Osteocyte (in vitro differentiated cells): Measurements from ENCODE around the gene NCAM1. TPM values are rescaled to one million over a fixed set of nuclear protein-coding genes. Genes with fewer than 3 reads are reported as not detected.

Experiments
- DNase-seq: peaks from one replicate; pipeline ENCODE4 v3.0.0; 2021; ENCODE audit warnings: mixed read lengths; ENCODE audit not compliant: unreplicated experiment; ENCODE audit errors: extremely low spot score
- H3K27ac Mint-ChIP-seq: one replicate; pipeline ENCODE4 v1.8.0; 2021; ENCODE audit warnings: mild to moderate bottlenecking, mixed read lengths; ENCODE audit not compliant: unreplicated experiment
- H3K27me3 Mint-ChIP-seq: one replicate; pipeline ENCODE4 v1.8.0; 2021; ENCODE audit warnings: mixed read lengths; ENCODE audit not compliant: unreplicated experiment
- H3K36me3 Mint-ChIP-seq: one replicate; pipeline ENCODE4 v1.8.0; 2021; ENCODE audit warnings: mixed read lengths; ENCODE audit not compliant: unreplicated experiment
- H3K4me1 Mint-ChIP-seq: one replicate; pipeline ENCODE4 v1.8.0; 2021; ENCODE audit warnings: mixed read lengths; ENCODE audit not compliant: unreplicated experiment
- H3K4me3 Mint-ChIP-seq: one replicate; pipeline ENCODE4 v1.8.0; 2021; ENCODE audit warnings: mild to moderate bottlenecking, moderate library complexity, mixed read lengths; ENCODE audit not compliant: unreplicated experiment
- H3K9me3 Mint-ChIP-seq: one replicate; pipeline ENCODE4 v1.8.0; 2021; ENCODE audit warnings: mixed read lengths; ENCODE audit not compliant: unreplicated experiment
- CTCF ChIP-seq: fragments of 200-600 bp; sonication (generic); IDR thresholded peaks from 2 replicates; pipeline ENCODE4 v1.5.0; 2021; ENCODE audit warnings: antibody characterized with exemption, mild to moderate bottlenecking, moderate library complexity
- total RNA-seq: library from RNA; stranded (reverse); gene quantifications from 2 replicates; pipeline ENCODE4 v1.2.1, GENCODE V29; 2021

The NCAM1 gene
- total RNA-seq, 1 donor from 2014 or later: 2.2 TPM

GRCh38 chr11:113181094-113181493 is 219.9 kb downstream of the NCAM1 start:
- Mint-ChIP-seq H3K27ac (no peak overlapping the region), H3K9me3 (no peaks in the 10 kb centered on the region), H3K4me3 (no peak overlapping the region), H3K4me1 (peaks cover 15% of the 10 kb centered on the region), H3K27me3 (no peaks in the 10 kb centered on the region), H3K36me3 (no peaks in the 10 kb centered on the region)
- DNase-seq: no peak
- TF ChIP-seq CTCF: no peak

- TF ChIP-seq CTCF: no peak
- H3K4me3 Mint-ChIP-seq: no peak overlapping the region
- no peak for DNase-seq
- peaks cover 5% of the 10 kb centered on the region for H3K4me1 Mint-ChIP-seq
- no peaks in the 10 kb centered on the region for H3K36me3 Mint-ChIP-seq
- H3K27me3 Mint-ChIP-seq: no peaks in the 10 kb centered on the region
- H3K9me3 Mint-ChIP-seq: no peaks in the 10 kb centered on the region
- H3K27ac Mint-ChIP-seq: no peak overlapping the region
Observed at GRCh38 chr11:113182288-113182687, 221.1 kb downstream of the NCAM1 start.

GRCh38 chr11:113184498-113184897 is 223.3 kb downstream of the NCAM1 start:
- Mint-ChIP-seq H3K36me3 (no peaks in the 10 kb centered on the region), H3K9me3 (no peaks in the 10 kb centered on the region), H3K4me3 (no peak overlapping the region), H3K27ac (no peak overlapping the region), H3K27me3 (no peaks in the 10 kb centered on the region), H3K4me1 (peaks cover 2% of the 10 kb centered on the region)
- no peak for DNase-seq
- TF ChIP-seq CTCF: no peak

GRCh38 chr11:113188371-113188834 is 227.2 kb downstream of the NCAM1 start:
- H3K27ac Mint-ChIP-seq: no peak overlapping the region
- H3K36me3 Mint-ChIP-seq: no peaks in the 10 kb centered on the region
- H3K4me1 Mint-ChIP-seq: peaks cover 11% of the 10 kb centered on the region
- no peak overlapping the region for H3K4me3 Mint-ChIP-seq
- no peaks in the 10 kb centered on the region for H3K27me3 Mint-ChIP-seq
- H3K9me3 Mint-ChIP-seq: no peaks in the 10 kb centered on the region
- TF ChIP-seq CTCF: no peak
- DNase-seq: no peak

- H3K27me3 Mint-ChIP-seq: no peaks in the 10 kb centered on the region
- no peaks in the 10 kb centered on the region for H3K36me3 Mint-ChIP-seq
- peak overlapping the region; percentile 45 for H3K27ac Mint-ChIP-seq
- TF ChIP-seq CTCF: no peak
- no peak overlapping the region for H3K4me3 Mint-ChIP-seq
- H3K4me1 Mint-ChIP-seq: peaks cover 11% of the 10 kb centered on the region
- DNase-seq: no peak
- H3K9me3 Mint-ChIP-seq: no peaks in the 10 kb centered on the region
Observed at GRCh38 chr11:113189909-113190667, 228.9 kb downstream of the NCAM1 start.
